NOMO-1 treated with DMSO at 0.1 percent for 48 hours (cell line): ENCODE results near the gene ERMN.

Source experiments
- DNase-seq: peaks from one replicate; lab custom pipeline; 2025; ENCODE audit not compliant: unreplicated experiment; lab: John Stamatoyannopoulos, UW

ERMN gene

DNA sequence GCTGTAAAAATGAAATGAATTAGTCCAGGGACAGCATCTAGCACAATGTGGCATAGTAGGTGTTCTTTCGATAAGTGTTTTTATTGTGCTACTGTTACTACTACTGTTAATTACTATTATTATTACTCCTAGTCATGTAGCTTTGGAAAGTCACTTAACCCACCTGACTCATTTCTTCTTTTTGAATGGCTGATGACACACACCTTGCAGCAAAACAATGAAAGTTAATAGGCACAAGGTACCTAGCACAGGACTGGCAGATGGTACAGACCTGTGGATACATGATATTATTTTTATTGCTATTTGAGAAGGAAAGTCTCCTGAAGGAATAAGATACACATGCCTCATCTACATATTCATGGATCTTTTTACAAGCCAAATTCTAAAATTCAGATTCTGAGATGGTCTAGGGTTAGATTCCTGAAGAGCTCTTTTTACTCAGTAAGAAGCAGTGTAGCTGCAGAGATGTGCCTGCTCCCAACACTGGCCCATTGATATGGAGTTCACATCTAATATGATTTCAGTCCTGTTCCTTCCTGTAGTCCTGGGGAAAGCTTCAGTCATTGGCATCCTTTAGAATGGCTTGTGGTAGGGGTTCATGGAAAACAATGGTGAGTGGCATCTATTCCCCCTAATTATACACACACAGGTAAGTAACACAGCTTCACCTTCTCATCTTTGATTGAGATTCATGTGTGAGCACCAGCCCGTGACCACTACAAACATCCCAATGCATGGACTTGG lies 7.9 kb upstream of the ERMN start:
- no peak for DNase-seq

DNA sequence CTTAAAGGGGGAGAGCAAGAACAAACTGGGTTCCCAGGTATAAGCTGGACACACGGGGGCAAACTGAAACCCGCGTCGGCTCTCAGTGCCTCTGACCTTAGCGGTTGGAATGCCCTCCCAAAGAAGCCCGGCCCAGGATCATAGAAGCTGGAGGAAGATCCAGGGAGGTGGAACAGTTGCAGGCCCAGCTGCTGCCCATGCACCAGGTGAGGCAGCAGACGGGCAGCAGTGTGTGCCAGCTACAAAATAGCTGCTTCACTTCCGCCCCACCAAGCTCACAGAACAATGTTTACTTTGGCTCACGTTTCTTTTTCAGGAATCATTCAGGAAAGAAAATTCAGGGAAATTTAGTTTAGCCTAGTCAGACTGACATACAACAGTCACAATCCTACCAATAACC lies 3.9 kb upstream of the ERMN start:
- DNase-seq = no peak

DNA sequence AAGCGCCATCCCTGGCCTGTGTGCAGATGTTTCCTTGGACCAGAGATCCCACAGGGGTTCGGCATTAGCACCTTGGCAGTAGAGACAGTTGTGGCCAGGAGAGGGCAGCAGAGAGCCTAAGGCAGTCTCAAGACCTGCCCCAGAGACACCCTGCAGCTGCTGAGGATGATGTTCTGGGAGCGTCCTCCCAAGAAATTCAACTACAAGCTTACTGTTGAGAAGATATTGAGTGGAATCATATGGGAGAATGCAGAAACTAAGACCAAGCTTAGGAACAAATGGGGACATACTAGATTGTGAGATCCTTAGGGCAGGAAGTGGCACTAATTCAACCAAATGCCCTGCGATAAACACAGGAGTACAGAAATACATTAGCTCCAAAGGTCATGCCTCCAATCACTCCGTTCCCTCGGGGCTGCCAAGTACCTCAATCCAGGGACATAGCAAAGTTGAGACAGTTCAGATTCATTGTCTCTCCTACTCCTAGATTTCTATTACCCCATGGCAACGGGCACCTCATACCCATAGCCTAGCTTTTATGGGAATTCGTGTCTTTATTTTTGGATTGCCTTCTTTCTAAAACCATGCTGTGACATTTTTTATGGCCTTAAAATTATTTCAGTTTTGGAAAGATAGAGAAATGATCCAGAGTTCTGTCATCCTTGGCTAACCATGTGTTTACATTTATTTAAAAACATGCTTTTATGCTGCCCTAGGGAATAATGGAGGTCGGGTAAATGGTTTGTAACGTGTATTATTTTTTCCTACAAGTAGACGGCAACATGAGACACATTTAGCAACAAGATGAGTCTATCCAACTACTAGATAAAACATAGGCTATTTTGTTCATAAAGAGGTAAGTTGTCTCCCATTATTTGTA lies 2.2 kb upstream of the ERMN start:
- DNase-seq = peak; percentile 70

DNA sequence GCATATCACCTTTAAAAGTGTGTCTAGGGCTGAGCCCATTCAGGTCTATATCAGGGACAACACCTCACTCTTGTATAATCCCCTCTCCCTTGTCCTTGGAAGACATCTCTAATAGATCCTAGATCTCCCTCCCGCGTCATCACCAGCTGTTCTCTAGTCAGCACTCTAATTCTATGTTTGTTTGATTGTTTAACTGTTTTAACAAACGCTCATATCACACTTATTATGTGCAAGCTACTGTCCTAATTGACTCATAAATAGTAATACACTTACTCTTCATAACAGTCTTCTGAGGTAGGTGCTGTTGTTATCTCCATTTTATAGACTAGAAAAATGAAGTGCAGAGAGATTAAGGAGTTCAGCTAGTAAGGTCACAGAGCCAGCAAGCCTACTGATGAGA lies 1.6 kb upstream of the ERMN start:
- DNase-seq = no peak

DNA sequence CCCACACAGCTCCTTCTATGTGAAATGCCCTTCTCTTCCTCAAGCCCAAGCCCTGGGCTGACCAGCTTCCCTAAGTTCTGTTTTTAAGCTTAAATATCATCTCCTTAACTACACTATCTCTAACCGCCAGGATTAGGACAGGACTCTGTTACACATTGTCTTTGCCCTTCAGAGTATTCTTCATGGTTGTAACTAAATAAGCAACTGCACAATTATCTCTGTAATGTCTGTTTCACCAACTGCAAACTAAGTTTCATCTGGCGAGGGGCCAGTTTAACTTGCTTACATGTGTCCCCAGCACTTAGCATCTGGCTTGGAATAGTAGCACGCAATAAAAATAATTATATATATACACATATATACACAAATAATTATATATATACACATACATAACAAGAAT lies 1.1 kb upstream of the ERMN start:
- no peak for DNase-seq

DNA sequence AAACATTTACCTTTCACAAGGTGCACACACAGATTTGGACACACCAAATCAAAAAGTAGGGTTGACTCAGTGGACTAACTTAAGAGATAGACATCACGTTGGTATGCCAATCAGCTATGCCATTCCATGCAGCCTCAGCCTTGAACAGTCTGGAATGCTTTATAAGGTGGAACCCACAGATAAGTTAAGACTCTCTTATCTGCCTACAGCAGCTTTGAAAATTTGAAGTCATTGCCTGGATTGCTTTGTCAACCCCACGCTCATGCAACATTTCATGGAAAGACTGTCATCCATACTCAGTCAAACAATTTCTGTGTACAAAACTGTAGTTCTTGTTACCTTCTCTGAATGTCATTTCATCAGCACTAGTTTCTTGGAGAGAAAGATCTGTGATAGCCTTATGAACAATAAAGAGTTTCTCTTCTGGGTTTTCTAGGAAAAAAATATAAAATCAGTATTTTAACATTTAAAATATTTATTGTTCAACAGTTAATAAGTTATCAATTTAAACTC lies 1.2 kb downstream of the ERMN start:
- DNase-seq = no peak

DNA sequence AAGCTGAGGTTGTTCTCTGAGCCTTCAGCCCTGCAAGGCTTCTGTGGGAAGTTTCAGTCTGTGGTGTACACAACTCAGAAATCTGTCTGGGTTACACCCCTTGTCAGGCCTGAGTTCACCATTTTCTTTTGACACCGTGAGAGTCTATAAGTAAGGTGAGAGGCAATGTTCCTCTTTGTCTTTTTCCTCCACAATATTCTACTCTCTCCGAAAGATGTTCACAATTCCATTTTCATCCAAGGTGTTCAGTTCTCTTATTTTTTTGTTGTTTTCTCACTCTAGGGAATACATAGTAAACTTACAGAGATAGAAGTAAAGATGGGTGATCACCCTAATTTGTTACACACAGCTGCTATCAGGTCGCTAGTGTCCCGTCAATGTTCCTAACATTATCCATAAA lies 3.2 kb downstream of the ERMN start:
- no peak for DNase-seq

DNA sequence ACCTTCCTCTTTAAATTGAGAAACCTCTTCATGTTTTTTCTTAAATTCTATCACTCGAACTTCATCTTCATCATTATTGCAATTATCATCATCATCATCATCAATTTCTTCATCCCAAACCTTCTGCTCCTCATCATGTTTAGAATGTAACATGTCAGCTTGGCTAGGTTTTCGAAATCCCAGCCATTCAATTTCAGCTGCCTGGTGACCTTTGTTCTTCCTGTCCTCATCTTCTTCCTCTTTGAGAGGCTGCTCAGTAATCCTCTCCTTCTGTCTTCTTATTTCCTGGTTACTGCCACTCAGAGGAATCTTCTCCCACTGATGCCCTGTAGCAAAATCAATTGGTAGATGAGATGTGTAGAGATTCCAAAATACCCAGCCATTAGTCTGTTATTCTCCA lies 4.2 kb downstream of the ERMN start:
- DNase-seq = peak; percentile 68

DNA sequence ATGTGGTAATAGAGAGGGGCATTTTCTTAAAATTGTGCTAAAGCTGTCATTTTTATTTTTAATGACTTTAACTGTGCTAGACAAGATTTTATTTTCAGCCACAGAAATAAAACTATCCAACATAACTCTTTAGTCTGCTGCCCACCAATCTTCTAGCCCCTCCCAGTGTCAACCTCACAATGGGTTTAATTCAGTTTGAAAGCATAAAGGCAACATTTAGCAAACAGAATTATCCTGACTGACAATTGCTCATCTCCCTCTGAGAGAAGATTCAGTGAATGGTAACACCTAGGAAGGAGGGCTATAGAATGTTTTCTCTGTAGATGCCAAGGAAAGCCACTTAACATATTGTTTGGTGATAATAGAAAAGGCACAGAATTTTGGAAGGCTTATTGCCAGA lies 5.2 kb downstream of the ERMN start:
- no peak for DNase-seq

DNA sequence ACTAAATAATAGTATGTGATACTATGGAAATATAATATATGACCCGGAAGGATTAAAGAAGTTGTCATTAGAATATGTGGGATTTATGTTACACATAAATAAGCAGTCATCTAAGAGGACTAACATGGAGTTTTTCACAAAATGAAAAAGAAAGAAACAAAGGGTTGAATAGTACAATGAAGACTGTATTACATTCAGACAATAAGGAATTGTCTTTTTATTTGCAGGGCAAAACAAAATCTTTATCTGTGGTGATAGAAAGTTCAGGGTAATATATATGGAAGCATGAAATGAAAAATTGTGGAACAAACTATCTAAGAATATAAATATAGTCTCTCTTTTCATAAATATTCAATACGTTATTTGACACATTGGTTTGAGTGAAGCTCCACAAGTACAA lies 5.8 kb downstream of the ERMN start:
- DNase-seq = no peak

DNA sequence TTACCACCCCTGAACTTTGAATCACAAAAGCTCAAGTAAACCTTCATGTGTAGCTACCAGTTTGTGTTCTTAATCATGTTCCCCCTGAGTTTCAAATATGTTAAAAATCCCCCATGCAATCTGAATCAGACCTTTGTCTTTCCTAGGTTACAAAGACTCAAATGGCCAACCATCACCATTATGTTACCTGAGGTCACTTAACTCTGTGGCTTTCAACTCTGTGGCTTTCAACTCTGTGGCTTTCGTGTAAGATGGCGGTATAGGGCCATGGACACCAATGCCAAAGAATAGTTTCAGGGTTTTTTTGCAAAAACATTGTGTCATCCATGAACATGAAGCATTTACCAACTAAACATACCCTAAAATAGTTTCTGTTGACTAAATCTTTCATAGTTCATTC lies 6.7 kb downstream of the ERMN start:
- DNase-seq = no peak

DNA sequence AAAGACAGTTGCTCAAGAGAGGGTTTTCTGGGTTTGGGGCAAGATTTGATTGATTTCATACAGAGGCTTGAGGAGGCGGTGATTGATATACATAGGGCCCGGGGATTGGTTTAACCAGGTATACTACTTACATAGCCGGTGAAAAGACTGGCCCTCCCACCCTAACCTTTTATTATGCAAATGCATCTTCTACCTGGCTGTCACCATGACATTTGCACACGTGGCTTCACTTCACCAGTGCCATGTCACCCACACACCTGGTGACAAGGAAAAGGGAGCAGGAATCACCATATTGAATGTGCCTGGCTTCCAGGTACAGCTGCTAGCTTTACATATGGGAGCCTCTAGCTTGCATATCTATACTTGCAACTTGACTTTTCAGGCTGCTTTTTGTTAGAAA lies 9.7 kb downstream of the ERMN start:
- DNase-seq = no peak

DNA sequence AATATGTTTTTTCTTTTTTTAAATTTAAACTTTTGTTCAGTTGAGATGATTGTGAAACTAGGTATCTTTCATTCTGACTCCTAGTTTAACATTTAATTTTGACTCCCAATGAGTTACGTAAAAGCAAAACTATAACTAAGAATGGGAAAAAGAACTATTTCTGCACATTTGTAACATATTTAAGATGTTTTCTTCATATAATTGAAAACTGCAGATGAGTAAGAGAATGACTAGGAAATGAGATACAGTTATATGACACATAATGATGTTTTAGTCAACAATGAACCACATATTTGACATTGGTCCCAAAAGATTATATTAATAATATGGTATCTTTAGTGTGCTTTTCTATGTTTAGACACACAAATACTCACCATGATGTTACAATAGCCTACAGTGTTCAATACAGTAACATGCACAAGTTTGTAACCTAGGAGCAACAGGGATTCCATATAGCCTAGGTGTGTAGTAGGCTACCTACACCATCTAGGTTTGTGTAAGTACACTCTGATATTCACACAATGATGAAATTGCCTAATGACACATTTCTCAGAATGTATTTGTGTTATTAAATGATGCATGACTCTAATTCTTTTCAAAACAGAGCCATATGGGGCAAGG lies 12.6 kb downstream of the ERMN start:
- no peak for DNase-seq

DNA sequence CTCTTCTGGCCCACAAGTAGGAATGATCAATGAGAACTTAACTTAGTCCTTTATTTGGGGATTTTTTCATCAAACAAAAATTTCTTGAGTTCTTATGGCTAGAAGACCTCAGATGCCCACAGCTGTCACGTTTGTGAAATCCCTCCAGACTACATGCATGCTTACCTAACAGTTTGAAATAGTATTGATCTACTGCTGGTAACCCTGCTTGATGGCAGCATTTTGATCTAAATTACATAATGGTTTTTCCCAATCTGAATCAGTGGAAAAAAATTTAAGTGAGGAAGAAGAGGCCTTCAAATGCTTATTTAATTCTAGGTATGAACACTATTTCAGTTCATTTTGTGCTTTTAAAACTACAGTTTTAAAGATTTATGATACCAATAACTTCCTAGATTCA lies 13.9 kb downstream of the ERMN start:
- DNase-seq = no peak

DNA sequence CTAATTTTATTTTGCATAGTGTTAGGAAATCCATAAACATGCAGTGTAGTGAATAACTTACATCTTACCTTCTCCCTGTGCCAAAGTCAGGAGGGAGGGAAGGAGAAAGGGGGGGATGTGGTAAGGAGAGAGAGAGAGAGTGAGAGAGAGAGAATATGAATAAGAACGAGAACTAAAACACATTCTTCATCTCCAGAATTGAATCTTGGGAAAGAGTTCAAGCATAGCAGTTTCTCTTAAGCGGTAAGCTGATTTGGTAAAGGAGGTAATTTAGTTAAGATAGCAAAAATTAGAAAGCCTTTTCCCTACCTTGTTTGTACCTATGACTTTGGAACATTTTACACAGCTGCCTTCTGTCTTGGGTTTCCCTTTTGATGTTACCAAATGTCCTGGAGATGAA lies 15.7 kb downstream of the ERMN start:
- no peak for DNase-seq

DNA sequence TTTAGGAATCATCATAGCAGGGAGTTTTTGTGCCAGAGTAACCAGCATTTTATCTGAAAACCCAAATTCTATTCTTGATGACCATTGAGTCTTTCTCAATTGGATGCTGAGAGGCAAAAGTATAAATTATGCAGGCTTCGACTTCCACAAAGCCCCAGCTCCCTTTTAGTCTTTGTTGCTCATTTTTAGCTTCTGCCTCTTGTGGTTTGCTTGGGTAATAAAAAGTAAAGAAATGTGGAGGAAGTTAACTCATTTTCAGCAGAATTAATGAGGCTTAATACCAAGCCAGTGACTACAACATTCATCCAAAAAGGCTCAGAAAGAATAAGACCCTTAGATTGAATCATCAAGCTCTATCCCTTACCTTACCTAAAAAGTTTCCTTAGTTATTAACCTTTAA lies 18.6 kb downstream of the ERMN start:
- DNase-seq = peak; percentile 82

DNA sequence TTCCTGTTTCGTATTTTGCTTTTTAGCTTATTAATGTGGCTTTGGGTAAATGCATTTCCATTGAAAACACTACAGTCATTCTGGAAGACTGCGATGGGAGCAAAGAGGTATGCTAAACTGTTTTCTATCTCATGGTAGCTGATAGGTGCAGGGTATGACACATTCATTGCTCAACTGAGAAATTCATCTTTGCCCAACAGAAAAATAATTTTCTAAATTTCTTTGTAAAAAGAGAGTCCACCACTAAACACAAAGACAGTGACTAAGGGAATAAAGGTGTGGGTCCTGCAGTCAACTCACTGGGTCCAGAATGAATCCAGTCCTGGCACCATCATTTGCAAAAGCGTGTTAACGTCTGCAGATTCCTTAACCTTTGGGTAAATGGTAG lies 19.9 kb downstream of the ERMN start:
- DNase-seq = no peak

DNA sequence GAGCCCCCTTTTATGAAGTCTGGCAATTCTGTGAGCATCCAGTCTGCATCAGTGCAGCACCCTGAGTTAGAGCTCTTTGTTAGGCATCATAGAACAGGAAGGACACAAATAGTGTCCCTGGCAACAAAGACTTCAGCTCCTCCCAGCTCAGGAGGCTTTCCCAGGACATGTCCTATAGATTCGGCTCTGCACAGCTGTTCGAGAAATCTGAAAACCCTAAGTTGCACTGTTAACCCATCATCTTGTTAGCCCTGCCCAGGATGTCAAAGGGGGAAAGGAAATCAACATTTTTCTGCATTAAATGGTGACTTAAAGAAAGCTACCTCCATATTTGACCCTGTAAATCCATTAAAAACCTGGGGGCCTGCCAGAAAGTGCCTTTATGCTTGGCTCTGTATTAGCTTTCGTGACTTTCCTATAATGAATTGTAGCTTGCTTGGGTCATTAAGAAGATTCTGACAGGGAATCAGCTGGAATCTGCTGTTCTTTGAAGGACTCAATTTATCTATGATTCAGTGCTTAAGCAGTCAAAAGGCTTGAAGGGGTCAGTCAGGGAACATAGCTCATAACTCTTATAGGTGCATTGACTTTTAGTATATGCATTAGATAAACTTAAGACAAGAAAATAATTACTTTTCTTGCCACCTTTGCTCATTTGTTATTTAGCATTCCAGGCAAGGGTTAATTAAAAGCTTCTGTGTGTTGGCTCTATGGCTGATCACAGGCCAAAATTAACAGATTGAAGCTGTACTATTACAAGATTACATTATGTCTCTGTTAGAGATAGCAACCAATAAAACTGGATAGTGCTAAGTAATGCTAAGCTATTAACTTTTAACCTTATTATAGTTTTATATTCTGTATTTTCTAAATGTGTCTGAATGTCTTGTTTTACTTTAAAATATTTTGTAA lies 20.6 kb downstream of the ERMN start:
- no peak for DNase-seq

DNA sequence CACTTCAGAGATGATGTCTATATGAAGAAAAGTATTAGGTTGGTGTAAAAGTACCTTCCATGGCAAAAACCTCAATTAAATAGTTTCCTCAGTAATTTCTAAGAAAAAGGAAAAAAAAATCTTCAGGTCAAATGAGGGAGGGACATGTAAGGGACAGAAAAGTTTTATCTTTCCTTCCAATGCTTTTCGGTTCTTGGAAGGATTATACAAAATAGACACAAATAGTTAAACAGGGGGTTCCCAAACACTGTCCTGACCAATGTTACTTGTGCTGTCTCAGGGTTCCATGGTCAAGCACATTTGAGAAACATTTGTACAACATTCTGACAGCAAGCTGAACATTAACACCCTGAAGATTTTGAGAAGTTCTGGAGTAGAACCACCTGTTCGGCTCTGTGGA lies 22.0 kb downstream of the ERMN start:
- DNase-seq = no peak

DNA sequence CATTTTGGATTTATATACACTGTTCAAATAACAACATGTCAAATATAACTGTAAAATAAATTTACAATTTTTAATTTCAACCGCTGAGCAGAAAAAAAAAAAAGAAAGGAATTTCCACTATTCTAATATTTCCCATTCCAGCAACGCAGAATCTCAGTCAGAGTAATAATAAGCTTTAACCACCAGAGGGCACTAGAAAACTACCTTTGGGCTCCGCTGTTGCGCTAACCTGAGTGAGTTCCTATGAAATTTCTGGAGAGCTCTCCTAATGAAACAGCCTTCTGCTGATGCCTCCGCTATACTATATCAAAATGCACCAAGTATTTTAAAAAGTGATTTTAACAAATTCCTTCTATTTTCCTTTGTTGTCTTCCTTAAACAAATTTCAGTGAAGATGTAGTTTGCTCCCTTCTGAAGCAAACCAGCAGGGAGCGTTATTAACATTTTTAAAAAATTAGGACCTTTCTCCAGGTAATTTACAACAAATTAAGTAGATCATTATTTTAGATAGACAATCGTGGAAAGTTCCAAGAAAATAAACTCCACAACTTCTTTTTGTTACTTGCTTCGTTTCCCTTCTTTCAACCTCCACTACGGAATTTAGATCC lies 23.0 kb downstream of the ERMN start:
- peak; percentile 49 for DNase-seq
